Neural cell (in vitro differentiated cells): Measurements from ENCODE around the gene CRX. TPM values are rescaled to one million over a fixed set of nuclear protein-coding genes. Genes with fewer than 3 reads are reported as not detected.
"Not testable (repeated sequence)": the region's sequence is repeated elsewhere in the genome, so short reads cannot be mapped to it uniquely, and the experiment has no call there.

Experiments used
- H2AFZ ChIP-seq: fragments of 200-600, 300-800 bp; sonication (generic), shearing (Covaris generic); 2 replicates; pipeline ENCODE4 v1.6.0; 2014; ENCODE audit warnings: low read depth, mild to moderate bottlenecking, antibody characterized with exemption, low read length, moderate library complexity
- H3F3A ChIP-seq: fragments of 200-600 bp; shearing (Covaris generic); 2 replicates; pipeline ENCODE4 v1.6.1; 2016; ENCODE audit warnings: mild to moderate bottlenecking, moderate library complexity, mixed read lengths, antibody characterized with exemption, low read length; ENCODE audit not compliant: insufficient read depth, poor library complexity, severe bottlenecking
- H3K27ac ChIP-seq: fragments of 200-600, 300-800 bp; sonication (generic), shearing (Covaris generic); 2 replicates; pipeline ENCODE4 v1.5.1; 2014; ENCODE audit warnings: mild to moderate bottlenecking, low read length, moderate library complexity
- H3K27me3 ChIP-seq: fragments of 300-800, 200-600 bp; sonication (generic), shearing (Covaris generic); 2 replicates; pipeline ENCODE4 v1.6.0; 2014; ENCODE audit warnings: mild to moderate bottlenecking, low read depth, low read length, moderate library complexity; ENCODE audit not compliant: insufficient read depth
- H3K36me3 ChIP-seq: fragments of 300-800, 200-600 bp; sonication (generic), shearing (Covaris generic); 2 replicates; pipeline ENCODE4 v1.5.1; 2014; ENCODE audit warnings: mild to moderate bottlenecking, antibody characterized with exemption, low read length, moderate library complexity; ENCODE audit not compliant: insufficient read depth
- H3K4me2 ChIP-seq: fragments of 300-800, 200-600 bp; sonication (generic), shearing (Covaris generic); 2 replicates; pipeline ENCODE4 v1.6.0; 2014; ENCODE audit warnings: mild to moderate bottlenecking, low read length
- H3K4me3 ChIP-seq: fragments of 300-800, 200-600 bp; sonication (generic), shearing (Covaris generic); 2 replicates; pipeline ENCODE4 v1.5.1; 2014; ENCODE audit warnings: mild to moderate bottlenecking, low read length, moderate library complexity
- H3K79me2 ChIP-seq: fragments of 200-600 bp; shearing (Covaris generic); replicated peaks from 2 replicates; pipeline ENCODE4 v1.6.0; 2014; ENCODE audit warnings: mild to moderate bottlenecking, low read length, moderate library complexity; ENCODE audit not compliant: insufficient read depth
- H3K9ac ChIP-seq: fragments of 300-800, 200-600 bp; sonication (generic), shearing (Covaris generic); 2 replicates; pipeline ENCODE4 v1.6.1; 2016; ENCODE audit warnings: mild to moderate bottlenecking, low read length, mixed read lengths
- H3K9me2 ChIP-seq: fragments of 200-600 bp; shearing (Covaris generic); 2 replicates; pipeline ENCODE4 v1.6.1; 2016; ENCODE audit warnings: mild to moderate bottlenecking, low read length, mixed read lengths; ENCODE audit not compliant: insufficient read depth
- H3K9me3 ChIP-seq: fragments of 200-600, 300-800 bp; sonication (generic), shearing (Covaris generic); 2 replicates; pipeline ENCODE4 v1.6.1; 2016; ENCODE audit warnings: mild to moderate bottlenecking, mixed run types, low read length, moderate library complexity, mixed read lengths
- H4K20me1 ChIP-seq: fragments of 200-600 bp; shearing (Covaris generic); 2 replicates; pipeline ENCODE4 v1.6.1; 2016; ENCODE audit warnings: mild to moderate bottlenecking, mixed run types; ENCODE audit not compliant: insufficient read depth
- EP300 ChIP-seq: fragments of 450-650 bp; conservative IDR thresholded peaks from 2 replicates; pipeline ENCODE4 v1.6.1; 2014; ENCODE audit warnings: antibody characterized with exemption, mild to moderate bottlenecking, moderate library complexity; ENCODE audit not compliant: poor library complexity, severe bottlenecking
- EZH2 ChIP-seq: fragments of 200-600, 300-800 bp; shearing (Covaris generic), sonication (generic); IDR thresholded peaks from 2 replicates; pipeline ENCODE4 v1.6.1; 2014; ENCODE audit warnings: antibody characterized with exemption, low read length, borderline replicate concordance, mild to moderate bottlenecking; ENCODE audit not compliant: insufficient read depth, poor library complexity, severe bottlenecking
- MXI1 ChIP-seq: fragments of 450-650 bp; conservative IDR thresholded peaks from 2 replicates; pipeline ENCODE4 v1.6.1; 2014; ENCODE audit warnings: antibody characterized with exemption, mild to moderate bottlenecking; ENCODE audit not compliant: poor library complexity, severe bottlenecking
- POLR2AphosphoS5 ChIP-seq: IDR thresholded peaks from 2 replicates; pipeline ENCODE4 v1.6.1; 2012
- RAD21 ChIP-seq: fragments of 450-650 bp; conservative IDR thresholded peaks from 2 replicates; pipeline ENCODE4 v1.6.1; 2014; ENCODE audit warnings: antibody characterized with exemption, mild to moderate bottlenecking, moderate library complexity
- SMC3 ChIP-seq: fragments of 450-650 bp; conservative IDR thresholded peaks from 2 replicates; pipeline ENCODE4 v1.6.1; 2014; ENCODE audit warnings: antibody characterized with exemption, mild to moderate bottlenecking, moderate library complexity; ENCODE audit not compliant: poor library complexity
- TAF1 ChIP-seq: IDR thresholded peaks from 2 replicates; pipeline ENCODE4 v1.6.1; 2012; ENCODE audit warnings: low read depth
- polyA plus RNA-seq: library from polyadenylated mRNA; depleted of rRNA; stranded (reverse); fragments of >200 nt; gene quantifications from 2 replicates; pipeline ENCODE4 v1.2.3, GENCODE V29; 2014
- TF ChIP-seq, protein P1 (sequence below): fragments of 450-650 bp; IDR thresholded peaks from 2 replicates; pipeline ENCODE4 v1.5.1; 2014; ENCODE audit warnings: antibody characterized with exemption, mild to moderate bottlenecking, moderate library complexity; ENCODE audit not compliant: poor library complexity, severe bottlenecking
- TF ChIP-seq, protein P2 (sequence below): IDR thresholded peaks from 2 replicates; pipeline ENCODE4 v1.6.1; 2012; ENCODE audit warnings: borderline replicate concordance

Gene CRX
- polyA plus RNA-seq, 1 donor from 2014 or later = not detected

DNA sequence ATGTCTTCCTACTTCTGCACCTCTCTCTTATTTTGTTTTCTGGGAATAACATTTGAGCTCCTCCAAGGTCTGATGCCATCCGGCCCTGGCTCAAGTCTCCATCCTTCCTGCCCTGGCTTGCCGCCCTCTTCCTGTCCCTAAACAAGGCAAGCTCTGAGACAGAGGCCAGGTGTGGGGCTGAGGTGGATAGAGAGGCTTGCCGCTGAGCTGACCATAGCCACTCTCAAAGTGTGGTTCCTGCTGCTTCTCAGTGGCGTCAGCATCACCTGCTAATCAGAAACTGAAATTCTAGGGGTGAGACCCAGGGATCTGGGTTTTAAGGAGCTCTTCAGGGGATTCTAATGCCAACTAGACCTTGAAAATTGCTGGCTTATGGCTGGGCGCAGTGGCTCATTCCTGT lies 31.3 kb downstream of the CRX start:
- H3K9ac ChIP-seq = no peak overlapping the region
- no peaks in the 10 kb centered on the region for H3K9me3 ChIP-seq
- H2AFZ ChIP-seq = no peak overlapping the region
- H3K27me3 ChIP-seq = no peaks in the 10 kb centered on the region
- no peak overlapping the region for H3K4me3 ChIP-seq
- no peaks in the 10 kb centered on the region for H3K9me2 ChIP-seq
- no peak for TF ChIP-seq RAD21
- TF ChIP-seq EP300 = no peak
- no peak for TF ChIP-seq TAF1
- TF ChIP-seq SMC3 = no peak
- TF ChIP-seq, protein P1, sequence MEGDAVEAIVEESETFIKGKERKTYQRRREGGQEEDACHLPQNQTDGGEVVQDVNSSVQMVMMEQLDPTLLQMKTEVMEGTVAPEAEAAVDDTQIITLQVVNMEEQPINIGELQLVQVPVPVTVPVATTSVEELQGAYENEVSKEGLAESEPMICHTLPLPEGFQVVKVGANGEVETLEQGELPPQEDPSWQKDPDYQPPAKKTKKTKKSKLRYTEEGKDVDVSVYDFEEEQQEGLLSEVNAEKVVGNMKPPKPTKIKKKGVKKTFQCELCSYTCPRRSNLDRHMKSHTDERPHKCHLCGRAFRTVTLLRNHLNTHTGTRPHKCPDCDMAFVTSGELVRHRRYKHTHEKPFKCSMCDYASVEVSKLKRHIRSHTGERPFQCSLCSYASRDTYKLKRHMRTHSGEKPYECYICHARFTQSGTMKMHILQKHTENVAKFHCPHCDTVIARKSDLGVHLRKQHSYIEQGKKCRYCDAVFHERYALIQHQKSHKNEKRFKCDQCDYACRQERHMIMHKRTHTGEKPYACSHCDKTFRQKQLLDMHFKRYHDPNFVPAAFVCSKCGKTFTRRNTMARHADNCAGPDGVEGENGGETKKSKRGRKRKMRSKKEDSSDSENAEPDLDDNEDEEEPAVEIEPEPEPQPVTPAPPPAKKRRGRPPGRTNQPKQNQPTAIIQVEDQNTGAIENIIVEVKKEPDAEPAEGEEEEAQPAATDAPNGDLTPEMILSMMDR = no peak
- no peak for TF ChIP-seq MXI1
- no peak for TF ChIP-seq POLR2AphosphoS5
- TF ChIP-seq, protein P2, sequence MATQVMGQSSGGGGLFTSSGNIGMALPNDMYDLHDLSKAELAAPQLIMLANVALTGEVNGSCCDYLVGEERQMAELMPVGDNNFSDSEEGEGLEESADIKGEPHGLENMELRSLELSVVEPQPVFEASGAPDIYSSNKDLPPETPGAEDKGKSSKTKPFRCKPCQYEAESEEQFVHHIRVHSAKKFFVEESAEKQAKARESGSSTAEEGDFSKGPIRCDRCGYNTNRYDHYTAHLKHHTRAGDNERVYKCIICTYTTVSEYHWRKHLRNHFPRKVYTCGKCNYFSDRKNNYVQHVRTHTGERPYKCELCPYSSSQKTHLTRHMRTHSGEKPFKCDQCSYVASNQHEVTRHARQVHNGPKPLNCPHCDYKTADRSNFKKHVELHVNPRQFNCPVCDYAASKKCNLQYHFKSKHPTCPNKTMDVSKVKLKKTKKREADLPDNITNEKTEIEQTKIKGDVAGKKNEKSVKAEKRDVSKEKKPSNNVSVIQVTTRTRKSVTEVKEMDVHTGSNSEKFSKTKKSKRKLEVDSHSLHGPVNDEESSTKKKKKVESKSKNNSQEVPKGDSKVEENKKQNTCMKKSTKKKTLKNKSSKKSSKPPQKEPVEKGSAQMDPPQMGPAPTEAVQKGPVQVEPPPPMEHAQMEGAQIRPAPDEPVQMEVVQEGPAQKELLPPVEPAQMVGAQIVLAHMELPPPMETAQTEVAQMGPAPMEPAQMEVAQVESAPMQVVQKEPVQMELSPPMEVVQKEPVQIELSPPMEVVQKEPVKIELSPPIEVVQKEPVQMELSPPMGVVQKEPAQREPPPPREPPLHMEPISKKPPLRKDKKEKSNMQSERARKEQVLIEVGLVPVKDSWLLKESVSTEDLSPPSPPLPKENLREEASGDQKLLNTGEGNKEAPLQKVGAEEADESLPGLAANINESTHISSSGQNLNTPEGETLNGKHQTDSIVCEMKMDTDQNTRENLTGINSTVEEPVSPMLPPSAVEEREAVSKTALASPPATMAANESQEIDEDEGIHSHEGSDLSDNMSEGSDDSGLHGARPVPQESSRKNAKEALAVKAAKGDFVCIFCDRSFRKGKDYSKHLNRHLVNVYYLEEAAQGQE = no peak
- TF ChIP-seq EZH2 = no peak
- no peaks in the 10 kb centered on the region for H3F3A ChIP-seq
- no peaks in the 10 kb centered on the region for H4K20me1 ChIP-seq
- H3K4me2 ChIP-seq = no peak overlapping the region
- H3K36me3 ChIP-seq = no peaks in the 10 kb centered on the region
- no peak overlapping the region for H3K27ac ChIP-seq
- H3K79me2 ChIP-seq = no peaks in the 10 kb centered on the region

DNA sequence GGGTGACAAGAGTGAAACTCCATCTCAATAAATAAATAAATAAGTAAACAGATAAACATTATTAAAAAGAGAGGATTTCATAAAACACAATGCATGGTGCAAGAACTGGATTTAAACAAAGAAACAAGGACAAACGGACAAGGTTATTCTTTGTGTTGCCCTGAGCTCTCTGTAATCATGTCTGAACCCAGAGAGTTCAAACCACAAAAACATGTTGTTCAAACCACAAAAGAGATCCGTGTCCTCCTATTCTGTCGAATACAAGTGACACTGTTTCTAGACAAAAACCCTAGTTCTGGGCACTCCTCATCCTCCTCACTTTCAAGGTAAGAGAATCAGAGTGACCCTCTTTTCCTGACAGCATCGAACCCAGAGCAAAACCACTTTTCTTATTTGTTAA lies 32.7 kb downstream of the CRX start:
- Histone ChIP-seq H3K79me2 (no peaks in the 10 kb centered on the region), H3K36me3 (no peaks in the 10 kb centered on the region), H2AFZ (no peak overlapping the region), H3K4me3 (no peak overlapping the region), H3K9ac (no peak overlapping the region), H3K27me3 (no peaks in the 10 kb centered on the region), H3K4me2 (no peak overlapping the region), H3K27ac (no peak overlapping the region), H3K9me3 (no peaks in the 10 kb centered on the region), H3F3A (no peaks in the 10 kb centered on the region), H4K20me1 (no peaks in the 10 kb centered on the region), H3K9me2 (no peaks in the 10 kb centered on the region)
- TF ChIP-seq EP300 = no peak
- no peak for TF ChIP-seq EZH2
- no peak for TF ChIP-seq RAD21
- TF ChIP-seq TAF1 = no peak
- TF ChIP-seq SMC3 = no peak
- TF ChIP-seq MXI1 = no peak
- TF ChIP-seq, protein P1 = no peak
- TF ChIP-seq, protein P2 = no peak
- TF ChIP-seq POLR2AphosphoS5 = no peak

DNA sequence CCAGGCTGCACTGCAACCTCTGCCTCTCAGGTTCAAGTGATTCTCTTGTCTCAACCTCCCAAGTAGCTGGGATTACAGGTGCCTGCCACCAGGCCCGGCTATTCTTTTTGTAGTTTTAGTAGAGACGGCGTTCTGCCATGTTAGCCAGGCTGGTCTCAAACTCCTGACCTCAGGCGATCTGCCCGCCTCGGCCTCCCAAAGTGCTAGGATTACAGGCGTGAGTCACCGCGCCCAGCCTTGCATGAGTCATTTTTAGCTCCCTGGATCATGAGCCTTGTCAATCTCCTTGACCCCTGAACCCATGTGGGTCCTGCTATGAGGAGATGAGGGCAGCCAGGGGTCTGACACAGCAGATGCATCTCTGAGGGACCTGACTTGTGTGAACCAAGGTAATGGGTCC lies 36.5 kb downstream of the CRX start:
- H3K79me2 ChIP-seq, H3K9ac ChIP-seq, H3K4me2 ChIP-seq, H4K20me1 ChIP-seq, H3K36me3 ChIP-seq, H3F3A ChIP-seq, H3K4me3 ChIP-seq, H3K9me2 ChIP-seq, H2AFZ ChIP-seq, H3K9me3 ChIP-seq, H3K27ac ChIP-seq, H3K27me3 ChIP-seq: not testable (repeated sequence)
